Measurements from ENCODE around the gene PA2G4. TPM values are rescaled to one million over a fixed set of nuclear protein-coding genes. Genes with fewer than 3 reads are reported as not detected.
A peak's percentile ranks its signal among the peaks of the same experiment; 100 is the strongest.

The PA2G4 gene
- total RNA-seq, 1 donor: 115 TPM

- Histone ChIP-seq H3K9me3 (ENCODE audit: low read depth, low read length) (no peaks in the 10 kb centered on the region), H3K27ac (ENCODE audit: low read depth, low read length) (no peak overlapping the region), H2AFZ (ENCODE audit: low read length) (no peak overlapping the region), H3K4me1 (ENCODE audit: insufficient read depth, low read length) (peaks cover 9% of the 10 kb centered on the region), H3K79me2 (ENCODE audit: insufficient read depth, low read length) (no peaks in the 10 kb centered on the region), H3K36me3 (ENCODE audit: insufficient read depth, low read length) (no peaks in the 10 kb centered on the region), H4K20me1 (ENCODE audit: insufficient read depth, low read length) (no peaks in the 10 kb centered on the region), H3K4me3 (ENCODE audit: insufficient read depth, low read length) (no peak overlapping the region), H3K27me3 (ENCODE audit: insufficient read depth, low read length) (peaks cover 25% of the 10 kb centered on the region), H3K4me2 (ENCODE audit: insufficient read depth, low read length) (no peak overlapping the region)
- no peak for TF ChIP-seq CTCF (IDR thresholded peaks at IDR 0.05; ENCODE audit: extremely low read depth, low read depth, low read length)
- peak; percentile 56 for DNase-seq (ENCODE audit: insufficient read length, low spot score, missing footprints)
Observed at GRCh38 chr12:56081393-56082347, 22.7 kb upstream of the PA2G4 start.

- Histone ChIP-seq H3K36me3 (ENCODE audit: insufficient read depth, low read length) (no peaks in the 10 kb centered on the region), H4K20me1 (ENCODE audit: insufficient read depth, low read length) (no peaks in the 10 kb centered on the region), H3K9me3 (ENCODE audit: low read depth, low read length) (no peaks in the 10 kb centered on the region), H3K27me3 (ENCODE audit: insufficient read depth, low read length) (peaks cover 25% of the 10 kb centered on the region), H3K4me1 (ENCODE audit: insufficient read depth, low read length) (peaks cover 9% of the 10 kb centered on the region), H3K4me3 (ENCODE audit: insufficient read depth, low read length) (no peak overlapping the region), H3K4me2 (ENCODE audit: insufficient read depth, low read length) (no peak overlapping the region), H3K79me2 (ENCODE audit: insufficient read depth, low read length) (no peaks in the 10 kb centered on the region), H2AFZ (ENCODE audit: low read length) (no peak overlapping the region), H3K27ac (ENCODE audit: low read depth, low read length) (no peak overlapping the region)
- no peak for DNase-seq (ENCODE audit: insufficient read length, low spot score, missing footprints)
- no peak for TF ChIP-seq CTCF (IDR thresholded peaks at IDR 0.05; ENCODE audit: extremely low read depth, low read depth, low read length)
Observed at GRCh38 chr12:56082382-56082781, 22.0 kb upstream of the PA2G4 start.

DNA sequence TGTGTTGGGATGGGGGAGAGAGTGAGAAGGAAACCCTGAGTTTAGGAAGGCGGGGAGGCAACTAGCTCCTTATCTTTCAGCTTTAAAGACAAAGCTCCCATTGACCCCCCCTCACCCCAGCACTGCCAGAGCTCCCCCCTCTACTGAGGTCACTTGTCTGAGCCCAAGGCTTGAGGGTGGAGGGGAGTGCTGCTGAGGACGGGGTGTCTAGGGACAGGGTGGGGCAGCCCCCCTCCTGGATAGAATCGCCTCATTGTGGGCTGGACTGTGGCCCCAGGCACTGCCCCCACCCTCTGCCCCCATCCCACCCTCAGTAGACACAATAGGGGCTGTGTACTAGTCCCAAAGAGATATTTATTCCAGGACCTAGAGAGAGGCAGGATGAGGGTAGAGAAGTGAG is 21.4 kb upstream of the PA2G4 start:
- H3K4me1 ChIP-seq (ENCODE audit: insufficient read depth, low read length): peaks cover 9% of the 10 kb centered on the region
- H2AFZ ChIP-seq (ENCODE audit: low read length): no peak overlapping the region
- no peaks in the 10 kb centered on the region for H4K20me1 ChIP-seq (ENCODE audit: insufficient read depth, low read length)
- H3K79me2 ChIP-seq (ENCODE audit: insufficient read depth, low read length): no peaks in the 10 kb centered on the region
- H3K27me3 ChIP-seq (ENCODE audit: insufficient read depth, low read length): peaks cover 25% of the 10 kb centered on the region
- DNase-seq (ENCODE audit: insufficient read length, low spot score, missing footprints): peak; percentile 73
- H3K36me3 ChIP-seq (ENCODE audit: insufficient read depth, low read length): no peaks in the 10 kb centered on the region
- TF ChIP-seq CTCF (IDR thresholded peaks at IDR 0.05; ENCODE audit: extremely low read depth, low read depth, low read length): no peak
- H3K27ac ChIP-seq (ENCODE audit: low read depth, low read length): no peak overlapping the region
- H3K9me3 ChIP-seq (ENCODE audit: low read depth, low read length): no peaks in the 10 kb centered on the region
- H3K4me2 ChIP-seq (ENCODE audit: insufficient read depth, low read length): no peak overlapping the region
- no peak overlapping the region for H3K4me3 ChIP-seq (ENCODE audit: insufficient read depth, low read length)

DNA sequence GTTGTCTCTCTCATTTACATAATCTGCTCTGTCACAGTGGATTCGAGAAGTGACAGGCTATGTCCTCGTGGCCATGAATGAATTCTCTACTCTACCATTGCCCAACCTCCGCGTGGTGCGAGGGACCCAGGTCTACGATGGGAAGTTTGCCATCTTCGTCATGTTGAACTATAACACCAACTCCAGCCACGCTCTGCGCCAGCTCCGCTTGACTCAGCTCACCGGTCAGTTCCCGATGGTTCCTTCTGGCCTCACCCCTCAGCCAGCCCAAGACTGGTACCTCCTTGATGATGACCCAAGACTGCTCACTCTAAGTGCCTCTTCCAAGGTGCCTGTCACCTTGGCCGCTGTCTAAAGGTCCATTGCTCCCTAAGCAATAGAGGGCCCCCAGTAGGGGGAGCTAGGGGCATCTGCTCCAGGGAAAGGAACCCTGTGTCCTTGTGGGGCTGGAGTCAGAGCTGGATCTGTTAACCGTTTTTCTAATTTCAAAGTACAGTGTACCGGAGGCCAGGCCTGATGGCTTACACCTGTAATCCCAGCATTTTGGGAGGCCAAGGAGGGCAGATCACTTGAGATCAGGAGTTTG is 19.3 kb upstream of the PA2G4 start:
- peak; percentile 52 for TF ChIP-seq CTCF (IDR thresholded peaks at IDR 0.05; ENCODE audit: extremely low read depth, low read depth, low read length)
- DNase-seq (ENCODE audit: insufficient read length, low spot score, missing footprints): peak; percentile 50
- Histone ChIP-seq H3K27me3 (ENCODE audit: insufficient read depth, low read length) (peaks cover 25% of the 10 kb centered on the region), H3K79me2 (ENCODE audit: insufficient read depth, low read length) (no peaks in the 10 kb centered on the region), H3K27ac (ENCODE audit: low read depth, low read length) (no peak overlapping the region), H3K4me2 (ENCODE audit: insufficient read depth, low read length) (no peak overlapping the region), H3K4me3 (ENCODE audit: insufficient read depth, low read length) (no peak overlapping the region), H3K36me3 (ENCODE audit: insufficient read depth, low read length) (no peaks in the 10 kb centered on the region), H4K20me1 (ENCODE audit: insufficient read depth, low read length) (no peaks in the 10 kb centered on the region), H2AFZ (ENCODE audit: low read length) (no peak overlapping the region), H3K9me3 (ENCODE audit: low read depth, low read length) (no peaks in the 10 kb centered on the region), H3K4me1 (ENCODE audit: insufficient read depth, low read length) (peaks cover 3% of the 10 kb centered on the region)

Data from osteoblast (primary cell).